COLO668 (cell line): ENCODE data around the gene STEAP1B.
"Not testable (repeated sequence)": the region's sequence is repeated elsewhere in the genome, so short reads cannot be mapped to it uniquely, and the experiment has no call there.

Source experiments
- DNase-seq: peaks from one replicate; lab custom pipeline; 2025; ENCODE audit not compliant: unreplicated experiment; lab: John Stamatoyannopoulos, UW

STEAP1B gene

DNA sequence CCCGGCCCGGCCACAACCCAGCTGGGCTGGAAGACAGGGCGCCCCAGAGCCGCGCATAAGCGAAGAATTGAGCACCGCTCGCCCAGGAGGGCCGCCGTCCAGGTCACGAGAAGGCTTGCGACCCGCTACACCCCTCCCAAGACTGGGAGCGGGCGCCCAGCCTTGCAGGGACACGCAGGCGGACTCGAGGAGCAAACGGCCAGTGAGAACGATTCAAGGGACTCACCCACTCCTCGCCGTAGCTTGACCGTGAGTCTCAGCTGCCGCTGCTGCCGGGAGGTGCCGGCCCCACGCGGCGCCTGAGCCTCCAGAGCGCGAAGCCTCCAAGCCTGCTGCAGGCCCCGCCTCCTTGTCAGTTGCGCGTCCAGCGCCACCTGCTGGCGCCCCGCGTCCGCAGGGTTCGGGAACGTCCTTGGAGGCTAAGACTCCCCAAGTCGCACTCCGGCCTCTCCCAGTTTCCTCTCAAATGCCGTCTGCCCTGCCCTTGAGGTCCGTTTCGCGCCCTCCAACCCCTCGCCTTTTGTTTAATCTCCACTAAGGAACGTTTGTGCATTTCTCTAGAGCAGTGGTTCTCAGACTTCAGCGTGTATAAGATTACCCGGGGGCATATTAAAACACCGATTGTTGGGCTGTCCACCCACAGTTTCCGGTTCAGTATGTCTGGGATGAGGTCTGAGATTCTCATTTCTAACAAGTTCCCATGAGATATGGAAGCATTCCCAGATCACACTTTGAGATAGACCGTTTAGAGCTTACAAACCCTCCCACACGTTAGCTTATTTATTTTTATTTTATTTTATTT is at the start of gene STEAP1B:
Gene STEAP1B, minus strand, starts transcription at position 301 of the 802 bp plus-strand sequence. CDS start 5,333 bp downstream, outside the sequence.
- peak; percentile 96 for DNase-seq

DNA sequence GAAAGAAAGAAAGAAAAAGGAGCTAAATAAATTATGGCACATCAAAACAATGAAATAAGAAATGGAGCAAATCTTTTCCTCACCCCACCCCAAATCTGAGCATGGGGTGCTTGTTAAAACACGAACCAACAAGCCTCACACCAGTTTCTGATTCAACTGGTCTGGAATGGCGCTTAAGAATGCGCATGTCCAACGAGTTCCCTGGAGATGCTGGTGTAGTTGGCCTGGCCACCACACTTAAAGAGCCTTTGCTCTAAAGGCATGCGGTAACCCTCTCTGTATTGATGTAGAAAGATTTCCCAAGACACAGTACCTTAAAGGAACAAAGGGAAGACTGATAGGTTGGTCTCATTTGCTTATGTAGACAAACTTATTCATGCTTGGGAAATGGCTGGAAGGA is 49.1 kb upstream of the STEAP1B start:
- DNase-seq, result no peak

DNA sequence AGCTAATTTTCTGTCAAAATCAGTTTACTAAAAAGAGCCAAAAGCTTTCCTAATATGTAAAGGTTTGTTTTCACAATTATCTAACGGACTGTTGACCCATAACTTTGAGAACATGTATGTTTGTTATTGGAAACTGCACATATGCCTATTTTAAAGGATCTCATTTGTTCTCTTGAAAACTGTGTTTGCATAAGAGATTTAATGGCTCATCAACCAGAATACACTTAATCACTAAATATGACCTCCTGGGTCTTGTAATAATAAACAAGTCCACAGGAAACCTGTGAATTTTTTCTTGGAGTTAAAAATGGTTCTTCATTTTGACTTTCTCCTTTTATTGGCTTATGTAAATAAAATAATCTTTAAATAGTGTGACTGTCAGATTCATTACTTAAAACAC is 48.3 kb upstream of the STEAP1B start:
- DNase-seq, result no peak

DNA sequence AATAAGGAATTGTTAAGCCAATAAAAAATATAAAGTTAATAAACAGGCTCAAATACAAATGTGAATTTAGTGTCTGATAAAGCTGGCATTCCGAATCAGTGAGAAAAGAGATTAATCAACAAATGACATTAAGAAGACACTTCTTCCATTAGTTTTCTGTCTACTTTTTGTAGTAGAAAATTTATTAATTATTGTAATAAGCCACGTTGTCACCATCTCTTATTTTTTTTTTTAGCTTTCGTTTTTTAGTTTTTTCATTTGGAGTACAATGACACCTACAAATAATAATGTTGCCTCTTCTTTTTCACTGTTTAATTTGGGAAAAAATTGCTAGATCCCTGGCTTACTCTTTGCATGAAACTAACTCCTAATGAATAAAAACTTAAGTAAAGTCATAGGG is 46.8 kb upstream of the STEAP1B start:
- DNase-seq, result no peak

DNA sequence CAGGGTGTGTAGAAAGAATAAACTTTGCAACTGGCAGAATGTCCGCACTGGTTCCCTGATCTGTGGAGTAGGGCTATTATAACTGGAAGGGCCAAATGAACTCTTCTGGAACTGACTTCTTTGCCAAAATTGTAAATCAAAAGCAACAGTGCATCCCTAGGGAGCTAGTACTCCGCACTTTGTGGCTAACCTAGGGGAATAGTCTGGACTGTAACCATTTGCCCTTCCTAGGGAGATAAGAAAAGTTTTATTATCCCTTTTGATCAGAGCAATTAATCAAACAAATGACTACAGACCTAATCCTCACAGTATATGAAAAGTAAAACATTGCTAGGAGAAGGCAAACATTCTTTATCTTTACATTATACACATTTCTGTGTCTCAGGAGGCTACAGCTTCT is 45.5 kb upstream of the STEAP1B start:
- no peak for DNase-seq

DNA sequence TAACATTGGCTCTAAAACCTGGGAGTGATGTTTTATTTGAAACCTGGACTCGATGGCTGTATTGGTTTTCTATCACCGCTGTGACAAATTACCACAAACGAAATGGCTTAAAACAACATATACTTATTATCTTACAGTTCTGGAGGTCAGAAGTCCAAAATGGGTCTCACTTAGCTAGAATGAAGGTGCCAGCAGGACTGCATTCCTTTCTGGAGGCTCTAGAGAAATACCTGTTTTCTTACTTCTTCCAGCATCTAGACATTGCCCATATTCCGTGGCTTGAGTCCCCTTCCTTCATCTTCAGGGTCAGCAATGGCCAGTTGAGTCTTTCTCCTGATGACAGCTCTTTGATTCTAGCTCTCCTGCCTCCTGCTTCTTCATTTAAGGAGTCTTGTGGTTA is 44.3 kb upstream of the STEAP1B start:
- DNase-seq, result no peak

DNA sequence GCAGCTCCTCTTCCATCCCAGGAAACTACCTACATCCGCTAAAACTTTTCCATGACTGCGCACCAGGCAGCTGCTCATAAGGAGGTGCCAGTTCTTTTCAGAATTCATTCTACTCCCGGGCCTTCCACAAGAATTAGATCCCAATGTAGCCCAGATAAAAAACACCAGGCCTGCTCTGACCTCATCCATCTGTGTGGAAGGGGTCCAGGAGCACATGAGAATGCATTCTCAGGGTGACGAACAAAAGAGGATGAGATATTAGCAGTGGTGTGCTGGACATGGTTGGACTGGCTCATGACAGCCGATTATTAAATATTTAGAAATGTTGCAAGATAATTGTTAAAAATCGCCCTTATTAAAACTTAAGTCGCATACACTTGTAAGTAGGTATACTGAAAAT is 43.2 kb upstream of the STEAP1B start:
- DNase-seq, result no peak

DNA sequence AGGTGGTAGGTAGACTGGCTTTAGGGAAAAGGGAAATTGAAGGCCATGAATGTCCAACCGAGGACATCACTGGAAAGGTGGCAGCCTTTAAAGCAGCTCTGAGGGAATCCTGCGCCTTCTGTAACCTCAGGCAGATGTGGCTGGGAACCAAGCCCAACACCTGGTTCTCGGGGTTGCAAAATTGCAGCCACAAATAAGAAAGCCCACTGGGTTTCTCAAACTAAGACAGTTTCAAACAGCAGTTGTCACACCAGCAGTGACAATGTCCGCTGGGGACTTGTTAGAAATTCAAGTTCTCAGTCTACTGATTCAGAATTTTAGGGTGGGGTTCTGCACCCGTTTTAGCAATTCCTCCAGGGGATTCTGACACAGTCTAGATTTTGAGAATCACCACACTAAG is 42.7 kb upstream of the STEAP1B start:
- DNase-seq, result no peak

DNA sequence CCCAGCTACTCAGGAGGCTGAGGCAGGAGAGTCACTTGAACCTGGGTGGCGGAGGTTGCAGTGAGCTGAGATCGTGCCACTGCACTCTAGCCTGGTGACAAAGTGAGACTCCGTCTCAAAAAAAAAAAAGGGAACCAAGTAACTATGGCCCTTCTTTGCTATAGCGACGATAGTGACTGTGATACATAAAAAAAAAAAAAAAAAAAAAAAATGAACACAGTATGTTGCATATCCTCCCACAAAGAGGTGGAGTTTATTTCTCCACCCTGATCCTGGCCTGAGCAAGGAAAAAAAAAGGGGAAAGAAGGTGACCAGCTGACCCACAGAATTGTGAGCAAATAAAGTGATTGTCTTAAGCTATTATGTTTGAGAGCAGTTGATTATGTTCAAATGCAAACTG is 42.3 kb upstream of the STEAP1B start:
- DNase-seq, result no peak

DNA sequence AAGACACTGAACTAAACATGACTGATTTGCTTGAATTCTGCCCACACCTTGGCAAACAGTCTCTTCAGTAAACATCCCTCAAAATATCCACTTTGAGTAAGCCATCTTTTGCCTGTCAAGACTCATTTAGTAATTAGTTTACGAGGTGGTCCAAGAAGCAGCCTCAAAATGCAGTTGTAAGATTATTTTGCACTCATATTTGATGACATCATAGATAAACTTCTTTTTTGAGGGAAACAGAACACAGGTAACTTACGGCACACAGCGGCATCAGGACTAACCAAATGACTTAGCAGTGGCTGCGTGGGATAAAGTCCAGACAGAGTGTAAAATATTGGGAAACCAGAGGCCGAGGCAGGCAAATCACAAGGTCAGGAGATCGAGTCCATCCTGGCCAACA is 41.8 kb upstream of the STEAP1B start:
- DNase-seq, result no peak

DNA sequence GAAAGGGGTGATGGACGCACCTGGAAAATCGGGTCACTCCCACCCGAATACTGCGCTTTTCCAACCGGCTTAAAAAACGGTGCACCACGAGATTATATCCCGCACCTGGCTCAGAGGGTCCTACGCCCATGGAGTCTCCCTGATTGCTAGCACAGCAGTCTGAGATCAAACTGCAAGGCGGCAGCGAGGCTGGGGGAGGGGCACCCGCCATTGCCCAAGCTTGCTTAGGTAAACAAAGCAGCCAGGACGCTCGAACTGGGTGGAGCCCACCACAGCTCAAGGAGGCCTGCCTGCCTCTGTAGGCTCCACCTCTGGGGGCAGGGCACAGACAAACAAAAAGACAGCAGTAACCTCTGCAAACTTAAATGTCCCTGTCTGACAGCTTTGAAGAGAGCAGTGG is 28.5 kb upstream of the STEAP1B start:
- not testable (repeated sequence) for DNase-seq

DNA sequence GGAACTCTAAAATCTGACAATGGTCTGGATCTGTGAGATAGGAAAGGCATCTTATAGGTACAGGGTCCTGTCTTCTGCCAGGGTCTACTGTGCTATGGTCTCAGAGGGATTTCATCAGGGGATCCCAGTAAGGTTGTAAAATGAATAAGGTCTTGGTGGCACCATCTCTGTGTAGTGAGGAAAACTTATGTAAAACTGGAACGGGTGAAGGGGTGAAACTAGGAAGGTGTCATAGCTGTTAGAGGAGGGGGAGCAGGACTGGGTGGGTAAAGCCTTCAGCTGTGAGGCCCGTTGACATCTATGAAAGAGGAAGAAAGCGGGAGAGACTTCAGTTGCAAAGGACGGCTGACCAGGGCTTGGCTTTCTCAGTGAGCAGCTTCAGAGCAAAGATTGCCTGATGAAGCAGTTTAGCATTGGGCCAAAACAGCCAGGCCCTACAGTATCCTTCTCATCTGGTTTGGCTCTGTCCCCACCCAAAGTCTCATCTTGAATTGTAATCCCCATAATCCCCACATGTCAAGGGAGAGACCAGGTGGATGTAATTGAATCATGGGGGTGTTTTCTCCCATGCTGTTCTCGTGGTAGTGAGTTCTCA is 24.5 kb upstream of the STEAP1B start:
- not testable (repeated sequence) for DNase-seq

DNA sequence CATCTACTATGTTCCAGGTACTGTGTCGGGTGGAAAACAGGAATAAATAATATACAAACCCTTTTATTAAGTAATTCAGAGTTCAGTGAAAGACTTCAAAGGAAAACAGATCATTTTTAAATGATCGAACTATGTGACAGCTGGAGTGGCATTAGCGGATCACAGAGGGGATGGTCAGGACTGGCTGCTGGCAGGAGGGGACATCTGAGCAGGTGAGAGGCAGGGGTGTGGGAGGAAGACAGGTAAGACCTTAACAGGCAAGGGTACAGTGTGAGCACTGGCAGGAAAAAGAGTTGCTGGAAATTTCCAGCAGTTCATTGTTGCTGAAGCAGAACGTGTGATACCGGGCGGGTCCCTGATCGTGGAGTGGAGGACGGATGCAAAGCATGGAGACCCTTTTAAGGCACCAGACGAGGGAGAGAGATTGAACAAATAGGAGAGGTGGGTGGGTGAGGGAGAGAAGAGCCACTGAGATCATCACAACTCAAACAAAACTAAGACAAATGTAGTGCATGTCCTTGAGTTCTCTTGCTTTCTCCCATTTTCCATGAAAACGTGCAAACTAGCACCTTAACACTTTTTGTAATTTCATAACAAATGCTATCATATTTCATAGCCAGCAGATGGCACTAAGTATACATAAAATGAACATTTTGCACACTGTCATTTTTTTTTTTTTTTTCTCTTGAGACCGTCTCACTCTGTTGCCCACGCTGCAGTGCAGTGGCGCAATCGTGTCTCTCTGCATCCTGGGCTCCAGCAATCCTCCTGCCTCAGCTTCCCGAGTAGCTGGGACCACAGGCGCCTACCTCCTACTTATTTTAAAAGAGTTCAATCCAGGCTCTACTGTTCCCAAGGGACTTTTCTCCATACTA is 23.7 kb upstream of the STEAP1B start:
- not testable (repeated sequence) for DNase-seq

DNA sequence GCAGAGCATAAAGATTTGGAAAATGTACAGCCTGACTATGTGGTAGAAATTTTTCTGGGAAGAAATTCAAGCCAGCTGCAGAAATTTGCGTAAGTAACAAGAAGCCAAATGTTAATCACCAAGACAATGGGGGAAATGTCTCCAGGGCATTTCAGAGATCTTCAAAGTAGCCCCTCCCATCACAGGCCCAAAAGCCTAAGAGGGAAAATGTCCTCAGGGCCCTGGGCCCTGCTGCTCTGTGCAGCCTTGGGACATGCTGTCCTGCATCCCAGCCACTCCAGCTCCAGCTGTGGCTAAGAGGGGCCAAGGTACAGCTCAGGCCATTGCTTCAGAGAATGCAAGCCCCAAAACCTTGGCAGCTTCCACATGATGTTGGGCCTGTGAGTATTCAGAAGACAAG is 19.6 kb upstream of the STEAP1B start:
- DNase-seq, result not testable (repeated sequence)

DNA sequence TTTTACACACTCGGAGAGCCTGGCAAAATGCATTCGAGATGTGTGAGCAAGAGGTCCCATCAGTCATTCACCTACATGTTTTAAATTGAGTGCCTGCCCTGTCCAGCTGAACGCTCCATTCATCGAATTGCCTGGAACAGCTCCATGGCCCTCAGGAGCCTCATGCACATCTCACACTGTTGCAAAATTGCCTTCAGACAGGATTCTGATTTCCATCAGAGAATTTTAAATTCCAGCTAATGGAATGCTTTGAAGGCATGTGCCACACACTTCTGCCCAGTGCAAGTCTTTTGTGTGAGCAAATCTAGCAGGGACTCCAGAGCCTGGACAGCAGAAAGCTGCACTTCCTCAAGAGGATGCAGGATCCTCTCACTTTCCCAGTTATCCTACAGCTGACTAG is 17.0 kb upstream of the STEAP1B start:
- not testable (repeated sequence) for DNase-seq

DNA sequence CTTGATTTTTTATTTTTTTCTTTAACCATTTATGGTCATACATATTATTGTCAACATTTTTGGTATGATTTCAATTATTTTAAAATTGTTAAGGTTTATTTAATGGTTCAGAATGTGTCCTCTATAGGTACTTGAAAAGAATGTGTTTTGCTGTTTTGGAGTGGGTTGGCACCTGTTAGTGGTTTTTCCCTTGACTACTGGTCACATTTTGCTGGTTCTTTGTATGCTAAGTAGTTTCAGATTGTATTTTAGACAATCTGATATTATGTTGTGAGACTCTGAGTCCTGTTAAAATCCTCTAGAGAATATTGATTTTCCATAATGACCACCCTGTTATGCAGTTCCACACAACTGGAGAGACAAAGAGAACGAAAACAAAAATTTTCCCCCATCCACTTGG is 15.0 kb upstream of the STEAP1B start:
- not testable (repeated sequence) for DNase-seq

DNA sequence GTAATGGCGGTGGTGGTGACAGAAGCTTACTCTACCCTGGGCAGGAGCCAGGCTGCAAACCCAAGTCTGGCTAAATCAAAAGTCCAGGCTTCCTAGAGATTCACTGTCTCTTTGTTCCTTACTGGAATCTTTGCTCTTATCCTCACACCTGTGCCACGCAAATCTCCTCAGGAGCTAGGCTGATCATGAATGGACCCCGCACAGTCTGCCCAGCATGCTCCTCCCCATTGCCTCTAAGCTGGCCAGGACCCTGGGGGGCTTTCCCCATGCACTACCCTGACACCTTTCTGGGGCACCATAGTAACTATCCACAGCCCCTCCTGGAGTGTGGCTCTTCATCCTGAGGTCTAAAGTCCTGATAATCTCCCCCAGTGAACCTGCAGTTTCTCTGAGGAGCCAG is 7.3 kb upstream of the STEAP1B start:
- DNase-seq, result not testable (repeated sequence)

DNA sequence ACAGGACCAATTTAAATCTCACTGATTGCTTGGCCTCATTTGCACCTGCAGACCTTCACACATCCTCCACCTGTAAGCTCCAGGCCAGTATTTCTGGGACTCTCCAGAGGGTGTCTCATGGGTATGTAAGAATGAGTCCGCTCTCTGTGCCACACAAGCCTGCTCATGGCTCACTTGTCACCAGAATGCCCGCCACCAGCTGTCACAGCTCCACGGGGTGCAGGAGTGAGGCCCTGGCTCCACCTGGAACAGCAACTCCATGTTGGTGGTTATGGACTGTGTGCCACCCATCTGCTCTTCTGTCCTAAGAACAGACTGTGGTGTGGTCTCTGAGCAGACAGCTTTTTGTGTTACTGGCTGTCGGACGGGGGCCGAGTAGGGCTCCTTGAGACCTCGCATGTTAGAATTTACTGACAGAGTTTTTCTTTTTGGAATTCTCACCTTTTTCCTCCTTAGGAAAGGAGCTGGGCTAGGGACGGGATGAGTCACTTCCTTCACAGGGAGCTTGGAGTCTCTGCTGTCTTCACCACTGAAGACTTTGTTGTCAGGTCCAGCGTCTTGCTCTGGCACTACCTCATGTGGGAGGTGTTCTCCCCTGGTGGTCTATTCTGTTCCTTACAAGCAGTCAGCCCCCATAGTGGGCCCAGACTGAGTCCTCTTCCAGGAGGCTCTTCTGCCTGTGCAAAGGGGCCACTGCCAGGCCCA is 6.5 kb upstream of the STEAP1B start:
- not testable (repeated sequence) for DNase-seq

DNA sequence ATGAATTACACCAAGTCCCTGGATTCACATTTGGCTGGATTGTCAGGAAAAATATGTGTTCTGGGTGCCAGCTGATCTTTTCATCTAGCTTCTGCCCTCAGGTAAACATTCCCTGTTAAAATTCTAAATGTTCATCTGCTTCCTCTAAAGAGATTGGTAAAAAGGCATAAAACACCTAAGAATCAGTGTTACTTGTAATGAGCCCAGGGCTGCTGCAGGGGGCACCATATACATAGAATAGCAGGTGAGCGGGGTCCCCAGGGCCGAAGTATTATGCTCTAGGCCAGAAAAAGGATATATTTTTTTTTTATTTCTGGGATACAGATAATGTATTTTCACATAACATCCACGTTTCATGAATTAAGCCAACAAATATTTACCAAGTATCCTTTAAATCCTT is 4.5 kb upstream of the STEAP1B start:
- DNase-seq, result not testable (repeated sequence)

DNA sequence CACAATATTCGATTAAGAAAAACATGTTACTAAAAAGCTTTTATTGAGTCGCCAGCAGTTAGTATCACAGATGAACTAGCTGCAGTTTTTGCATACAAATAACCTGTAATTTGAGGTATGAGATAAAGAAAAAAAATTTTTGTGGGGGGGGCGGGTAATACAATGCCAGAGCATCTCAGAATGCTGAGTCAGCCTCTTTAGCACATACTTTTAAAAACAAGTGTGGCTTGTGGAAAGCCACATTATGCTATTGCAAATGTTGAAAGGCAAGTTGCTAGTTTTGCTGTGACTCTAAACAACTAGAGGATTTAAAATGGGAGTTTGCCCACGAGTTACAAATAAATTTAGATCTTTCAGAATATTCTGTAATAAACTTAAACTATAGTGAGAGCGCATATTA is 2.1 kb upstream of the STEAP1B start:
- not testable (repeated sequence) for DNase-seq

DNA sequence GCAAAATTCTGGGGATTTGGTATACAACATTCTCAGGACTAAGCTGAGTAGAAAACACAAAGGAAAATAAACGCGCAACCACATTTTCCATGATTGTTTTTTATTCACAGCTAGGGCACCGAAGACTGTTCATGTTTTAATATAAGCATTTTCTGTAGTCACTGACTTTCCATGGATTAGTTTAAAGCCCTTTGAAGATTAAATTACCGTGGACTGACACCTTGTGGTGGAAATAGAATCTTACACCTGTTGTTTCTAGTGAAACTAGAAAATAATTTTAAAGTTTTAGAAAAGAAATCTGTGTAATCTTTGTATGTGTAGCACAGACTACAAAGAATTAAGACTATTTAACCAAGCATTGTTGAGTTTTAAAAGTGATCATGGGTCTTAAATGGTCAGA is 1.3 kb upstream of the STEAP1B start:
- not testable (repeated sequence) for DNase-seq
